Activated naive CD8-positive, alpha-beta T cell treated with anti-CD3 and anti-CD28 coated beads, Interleukin-2, amount 10 ng/mL, durations not matched to agents 7 days and 5 days (primary cell): ENCODE results near the gene SCAMP3. TPM values are rescaled to one million over a fixed set of nuclear protein-coding genes. Genes with fewer than 3 reads are reported as not detected.
"Not testable (repeated sequence)": the region's sequence is repeated elsewhere in the genome, so short reads cannot be mapped to it uniquely, and the experiment has no call there.

Experiments
- ATAC-seq: fragments of 150-1000 bp; cut with Tn5 transposase; one replicate; pipeline ENCODE4 v1.10.0; 2021; ENCODE audit warnings: low read depth, moderate library complexity
- POLR2A ChIA-PET: fragments of 350-600 bp; sonication (Branson Sonifier 250); formaldehyde crosslinking; loops from one replicate; lab custom pipeline; 2021; ENCODE audit warnings: antibody characterized with exemption; lab: Charles Lee
- DNase-seq: peaks from one replicate; pipeline ENCODE4 v3.0.0; 2021
- H3K27ac Mint-ChIP-seq: one replicate; pipeline ENCODE4 v1.8.0; 2022; ENCODE audit warnings: mild to moderate bottlenecking, mixed read lengths
- H3K27me3 Mint-ChIP-seq: one replicate; pipeline ENCODE4 v1.8.0; 2022; ENCODE audit warnings: mild to moderate bottlenecking, moderate library complexity, mixed read lengths
- H3K36me3 Mint-ChIP-seq: one replicate; pipeline ENCODE4 v1.8.0; 2021; ENCODE audit warnings: mild to moderate bottlenecking, mixed read lengths
- H3K4me1 Mint-ChIP-seq: one replicate; pipeline ENCODE4 v1.8.0; 2021; ENCODE audit warnings: mixed read lengths
- H3K4me3 Mint-ChIP-seq: one replicate; pipeline ENCODE4 v1.8.0; 2022; ENCODE audit warnings: mild to moderate bottlenecking, moderate library complexity, mixed read lengths
- H3K9me3 Mint-ChIP-seq: one replicate; pipeline ENCODE4 v1.8.0; 2021; ENCODE audit warnings: mixed read lengths
- total RNA-seq, 2 experiments: library from RNA; stranded (reverse); gene quantifications; one replicate each; pipeline ENCODE4 v1.2.3, GENCODE V29; 2021

SCAMP3 gene
- total RNA-seq, 2 experiments from 2014 or later = 81.7 to 84.2 TPM

- DNase-seq (no peak), ATAC-seq (no peak)
- POLR2A ChIA-PET = no interaction called here
- H3K27me3 Mint-ChIP-seq = peaks cover 51% of the 10 kb centered on the region
- no peak overlapping the region for H3K4me3 Mint-ChIP-seq
- peaks cover 2% of the 10 kb centered on the region for H3K36me3 Mint-ChIP-seq
- peaks cover 12% of the 10 kb centered on the region for H3K4me1 Mint-ChIP-seq
- H3K9me3 Mint-ChIP-seq = no peaks in the 10 kb centered on the region
- H3K27ac Mint-ChIP-seq = peak overlapping the region; percentile 46
Measured at GRCh38 chr1:155295942-155296267, 33.7 kb upstream of the SCAMP3 start.

- POLR2A ChIA-PET = no interaction called here
- Mint-ChIP-seq H3K27me3 (peaks cover 51% of the 10 kb centered on the region), H3K27ac (peak overlapping the region; percentile 46), H3K9me3 (no peaks in the 10 kb centered on the region), H3K4me3 (no peak overlapping the region), H3K4me1 (peaks cover 12% of the 10 kb centered on the region), H3K36me3 (peaks cover 2% of the 10 kb centered on the region)
- DNase-seq (no peak), ATAC-seq (peak; percentile 48)
Measured at GRCh38 chr1:155295183-155295941, 33.2 kb upstream of the SCAMP3 start.

GRCh38 chr1:155294520-155295182, 32.5 kb upstream of the SCAMP3 start:
- H3K36me3 Mint-ChIP-seq = peaks cover 2% of the 10 kb centered on the region
- H3K27me3 Mint-ChIP-seq = peaks cover 54% of the 10 kb centered on the region
- peak overlapping the region; percentile 58 for H3K4me3 Mint-ChIP-seq
- no peaks in the 10 kb centered on the region for H3K9me3 Mint-ChIP-seq
- ATAC-seq (no peak), DNase-seq (no peak)
- POLR2A ChIA-PET = no interaction called here
- no peak overlapping the region for H3K27ac Mint-ChIP-seq
- H3K4me1 Mint-ChIP-seq = peaks cover 12% of the 10 kb centered on the region

DNA sequence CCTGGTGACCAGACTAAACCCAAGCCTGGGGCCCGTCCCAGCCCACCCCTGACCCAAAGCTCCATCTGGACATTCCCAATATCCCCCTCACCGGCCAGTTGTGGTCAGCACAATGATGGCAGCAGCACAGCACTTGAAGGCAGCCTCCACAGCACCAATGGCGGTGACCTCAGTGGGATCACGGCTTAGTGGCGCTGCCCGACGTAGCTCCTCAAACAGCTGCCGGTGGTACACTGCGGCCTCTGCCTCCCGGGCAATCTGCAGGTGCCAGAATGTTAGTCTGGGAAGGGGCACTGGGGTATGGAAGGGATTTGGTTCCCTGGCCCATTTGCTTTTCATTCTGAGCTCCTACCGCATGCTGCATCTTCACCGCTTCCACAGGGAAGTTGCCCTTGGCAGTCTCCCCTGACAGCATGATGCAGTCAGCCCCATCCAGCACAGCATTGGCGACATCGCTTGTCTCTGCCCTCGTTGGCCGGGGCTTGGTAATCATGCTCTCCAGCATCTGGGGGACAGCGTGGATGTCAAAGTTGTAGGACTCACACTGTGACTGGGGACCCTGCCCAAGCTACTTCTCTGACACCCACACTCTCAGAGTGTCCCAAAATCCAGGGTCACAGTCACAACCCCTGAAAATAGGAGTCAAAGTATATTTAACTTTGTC, 31.1 kb upstream of the SCAMP3 start:
- Mint-ChIP-seq H3K36me3 (peaks cover 2% of the 10 kb centered on the region), H3K27me3 (peaks cover 52% of the 10 kb centered on the region), H3K4me1 (peaks cover 12% of the 10 kb centered on the region), H3K4me3 (no peak overlapping the region), H3K27ac (no peak overlapping the region), H3K9me3 (no peaks in the 10 kb centered on the region)
- POLR2A ChIA-PET = no interaction called here
- ATAC-seq (no peak), DNase-seq (no peak)

DNA sequence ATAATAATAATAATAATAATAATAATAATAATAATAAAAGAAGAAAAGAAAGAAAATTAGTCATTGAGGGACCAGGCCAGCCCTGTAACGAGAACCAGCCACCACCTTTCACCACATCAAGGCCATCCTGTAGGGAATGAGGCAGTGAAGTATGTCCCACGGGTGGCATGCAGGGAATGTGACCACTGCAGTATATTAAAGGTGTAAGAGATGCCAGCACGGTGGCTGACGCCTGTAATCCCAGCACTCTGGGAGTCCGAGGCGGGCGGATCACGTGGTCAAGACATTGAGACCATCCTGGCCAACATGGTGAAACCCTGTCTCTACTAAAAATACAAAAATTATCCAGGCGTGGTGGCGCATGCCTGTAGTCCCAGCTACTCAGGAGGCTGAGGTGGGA, 28.8 kb upstream of the SCAMP3 start:
- H3K4me3 Mint-ChIP-seq, H3K27ac Mint-ChIP-seq, POLR2A ChIA-PET, H3K36me3 Mint-ChIP-seq, ATAC-seq, H3K4me1 Mint-ChIP-seq, DNase-seq, H3K9me3 Mint-ChIP-seq: not testable (repeated sequence)
- H3K27me3 Mint-ChIP-seq = peaks cover 40% of the 10 kb centered on the region

DNA sequence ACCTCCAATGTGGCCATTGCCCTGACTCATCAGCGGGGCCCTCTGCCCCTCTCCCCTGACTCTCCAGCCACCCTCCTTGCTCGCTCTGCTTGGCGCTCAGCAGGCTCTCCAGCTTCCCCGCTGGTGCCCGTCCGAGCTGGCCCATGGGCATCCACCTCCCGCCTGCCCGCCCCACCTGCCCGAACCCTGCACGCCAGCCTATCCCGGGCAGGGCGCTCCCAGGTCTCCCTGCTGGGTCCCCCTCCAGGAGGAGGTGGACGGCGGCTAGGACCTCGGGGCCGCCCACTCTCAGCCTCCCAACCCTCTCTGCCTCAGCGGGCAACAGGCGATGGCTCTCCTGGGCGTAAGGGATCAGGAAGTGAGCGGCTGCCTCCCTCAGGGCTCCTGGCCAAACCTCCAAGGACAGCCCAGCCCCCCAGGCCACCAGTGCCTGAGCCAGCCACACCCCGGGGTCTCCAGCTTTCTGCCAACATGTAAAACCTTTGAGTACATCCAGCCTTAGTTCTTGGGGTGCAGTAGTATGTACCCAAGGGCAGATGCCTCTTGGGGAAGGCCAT, 25.9 kb upstream of the SCAMP3 start:
- Mint-ChIP-seq H3K9me3 (no peaks in the 10 kb centered on the region), H3K4me1 (no peaks in the 10 kb centered on the region), H3K36me3 (no peaks in the 10 kb centered on the region), H3K4me3 (no peak overlapping the region), H3K27me3 (peaks cover 15% of the 10 kb centered on the region), H3K27ac (no peak overlapping the region)
- no peak for ATAC-seq
- no peak for DNase-seq
- POLR2A ChIA-PET = no interaction called here

DNA sequence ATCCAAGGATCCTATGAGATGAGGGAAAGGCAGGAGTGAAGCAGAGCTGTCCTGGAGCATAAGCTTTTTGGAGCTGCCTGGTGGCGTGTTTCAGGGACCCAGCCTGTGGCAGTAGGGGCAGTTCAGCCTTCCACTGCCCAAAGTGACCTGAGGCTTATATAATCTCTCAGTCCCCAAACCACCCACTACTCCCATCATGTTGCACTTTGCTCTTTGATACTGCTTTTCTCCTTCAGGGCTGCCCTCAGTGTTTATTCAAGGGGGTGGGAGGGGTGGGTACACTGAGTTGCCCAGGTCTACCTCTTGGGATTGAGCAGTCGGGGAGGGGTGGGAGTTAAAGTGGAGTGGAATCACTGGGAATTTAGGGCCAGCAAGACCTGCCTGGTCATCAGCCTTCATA, 24.4 kb upstream of the SCAMP3 start:
- H3K27me3 Mint-ChIP-seq = peaks cover 4% of the 10 kb centered on the region
- no peak for DNase-seq
- no peaks in the 10 kb centered on the region for H3K4me1 Mint-ChIP-seq
- H3K27ac Mint-ChIP-seq = no peak overlapping the region
- no peak for ATAC-seq
- H3K9me3 Mint-ChIP-seq = no peaks in the 10 kb centered on the region
- POLR2A ChIA-PET = no interaction called here
- no peaks in the 10 kb centered on the region for H3K36me3 Mint-ChIP-seq
- no peak overlapping the region for H3K4me3 Mint-ChIP-seq

- Mint-ChIP-seq H3K9me3 (no peaks in the 10 kb centered on the region), H3K4me1 (no peaks in the 10 kb centered on the region), H3K27ac (no peak overlapping the region), H3K36me3 (no peaks in the 10 kb centered on the region), H3K4me3 (no peak overlapping the region), H3K27me3 (peaks cover 4% of the 10 kb centered on the region)
- ATAC-seq = no peak
- no peak for DNase-seq
- POLR2A ChIA-PET = no interaction called here
Measured at GRCh38 chr1:155285631-155286044, 23.5 kb upstream of the SCAMP3 start.

DNA sequence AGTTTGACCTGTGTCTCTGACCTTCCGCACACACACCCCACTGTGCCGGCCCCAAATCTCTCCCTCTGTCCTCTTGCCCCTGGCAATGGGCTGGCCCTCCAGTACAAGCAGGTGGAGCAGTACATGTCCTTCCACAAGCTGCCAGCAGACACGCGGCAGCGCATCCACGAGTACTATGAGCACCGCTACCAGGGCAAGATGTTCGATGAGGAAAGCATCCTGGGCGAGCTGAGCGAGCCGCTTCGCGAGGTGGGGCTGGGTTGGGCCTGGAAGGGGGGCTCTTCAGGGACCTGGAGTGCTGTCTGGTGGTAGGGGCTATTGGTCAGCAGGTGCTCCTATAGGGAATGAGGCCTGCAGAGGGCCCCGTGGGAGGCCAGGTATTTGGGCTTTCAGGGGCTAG, 22.9 kb upstream of the SCAMP3 start:
- H3K36me3 Mint-ChIP-seq = no peaks in the 10 kb centered on the region
- ATAC-seq = no peak
- POLR2A ChIA-PET = no interaction called here
- H3K4me3 Mint-ChIP-seq = no peak overlapping the region
- DNase-seq = no peak
- H3K9me3 Mint-ChIP-seq = no peaks in the 10 kb centered on the region
- H3K4me1 Mint-ChIP-seq = no peaks in the 10 kb centered on the region
- no peaks in the 10 kb centered on the region for H3K27me3 Mint-ChIP-seq
- no peak overlapping the region for H3K27ac Mint-ChIP-seq

- Mint-ChIP-seq H3K27ac (no peak overlapping the region), H3K36me3 (no peaks in the 10 kb centered on the region), H3K4me1 (no peaks in the 10 kb centered on the region), H3K9me3 (no peaks in the 10 kb centered on the region), H3K27me3 (no peaks in the 10 kb centered on the region), H3K4me3 (no peak overlapping the region)
- DNase-seq = no peak
- no peak for ATAC-seq
- POLR2A ChIA-PET = no interaction called here
Measured at GRCh38 chr1:155284476-155284875, 22.3 kb upstream of the SCAMP3 start.

DNA sequence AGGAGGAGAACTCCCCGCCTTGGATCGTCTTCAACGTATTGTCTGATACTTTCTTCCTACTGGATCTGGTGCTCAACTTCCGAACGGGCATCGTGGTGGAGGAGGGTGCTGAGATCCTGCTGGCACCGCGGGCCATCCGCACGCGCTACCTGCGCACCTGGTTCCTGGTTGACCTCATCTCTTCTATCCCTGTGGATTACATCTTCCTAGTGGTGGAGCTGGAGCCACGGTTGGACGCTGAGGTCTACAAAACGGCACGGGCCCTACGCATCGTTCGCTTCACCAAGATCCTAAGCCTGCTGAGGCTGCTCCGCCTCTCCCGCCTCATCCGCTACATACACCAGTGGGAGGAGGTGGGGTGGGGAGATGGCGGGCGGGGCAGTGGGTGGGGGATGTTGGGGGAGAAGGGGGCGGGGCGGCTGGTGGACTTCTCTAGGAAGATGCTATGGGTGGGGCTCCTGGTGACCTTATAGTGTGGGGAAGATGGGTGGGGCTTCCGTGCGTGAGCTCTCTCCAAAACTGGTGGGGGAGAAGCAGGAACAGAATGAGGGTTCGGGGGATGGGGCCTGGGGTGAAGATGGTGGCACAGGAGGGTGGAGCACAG, 20.4 kb upstream of the SCAMP3 start:
- DNase-seq (no peak), ATAC-seq (no peak)
- Mint-ChIP-seq H3K4me1 (peaks cover 4% of the 10 kb centered on the region), H3K27me3 (no peaks in the 10 kb centered on the region), H3K4me3 (no peak overlapping the region), H3K9me3 (no peaks in the 10 kb centered on the region), H3K36me3 (no peaks in the 10 kb centered on the region), H3K27ac (no peak overlapping the region)
- POLR2A ChIA-PET = no interaction called here

- Mint-ChIP-seq H3K4me1 (peaks cover 13% of the 10 kb centered on the region), H3K36me3 (no peaks in the 10 kb centered on the region), H3K4me3 (no peak overlapping the region), H3K27me3 (no peaks in the 10 kb centered on the region), H3K9me3 (no peaks in the 10 kb centered on the region), H3K27ac (no peak overlapping the region)
- ATAC-seq (no peak), DNase-seq (no peak)
- POLR2A ChIA-PET = interaction anchor here (1.0 kb wide), 1 partner anchor 24 kb away, joined by 3 read pairs; the partner anchor contains the start of gene ENTREP3
Measured at GRCh38 chr1:155279268-155279667, 17.1 kb upstream of the SCAMP3 start.

- no peak for ATAC-seq
- no peak for DNase-seq
- H3K36me3 Mint-ChIP-seq = no peaks in the 10 kb centered on the region
- POLR2A ChIA-PET = interaction anchor here (0.6 to 1.3 kb wide), 3 partner anchors 29 to 213 kb away, joined by 3 to 5 read pairs (median 3); no protein-coding TSS in a partner anchor
- peaks cover 16% of the 10 kb centered on the region for H3K4me1 Mint-ChIP-seq
- H3K27ac Mint-ChIP-seq = no peak overlapping the region
- peak overlapping the region; percentile 10 for H3K4me3 Mint-ChIP-seq
- no peaks in the 10 kb centered on the region for H3K9me3 Mint-ChIP-seq
- no peaks in the 10 kb centered on the region for H3K27me3 Mint-ChIP-seq
Measured at GRCh38 chr1:155278689-155279160, 16.6 kb upstream of the SCAMP3 start.
